Nephron (organoid): ENCODE measurements around the gene CBX6.

Experiments used
- H3K27ac Mint-ChIP-seq, 3 experiments: 2 replicates each; pipeline ENCODE4 v1.8.0; 2020; ENCODE audit warnings: mixed read lengths in 3 of 3, mild to moderate bottlenecking in 2 of 3, moderate library complexity in 1 of 3
- H3K27me3 Mint-ChIP-seq: 2 replicates; pipeline ENCODE4 v1.8.0; 2021; ENCODE audit warnings: low read depth, mild to moderate bottlenecking, moderate library complexity, mixed read lengths
- H3K36me3 Mint-ChIP-seq: 2 replicates; pipeline ENCODE4 v1.8.0; 2020; ENCODE audit warnings: low read depth, mixed read lengths
- H3K4me1 Mint-ChIP-seq: 2 replicates; pipeline ENCODE4 v1.8.0; 2020; ENCODE audit warnings: mixed read lengths
- H3K4me3 Mint-ChIP-seq, 3 experiments: 2 replicates each; pipeline ENCODE4 v1.8.0; 2020; ENCODE audit warnings: mild to moderate bottlenecking in 3 of 3, mixed read lengths in 3 of 3, moderate library complexity in 2 of 3
- H3K9me3 Mint-ChIP-seq: 2 replicates; pipeline ENCODE4 v1.8.0; 2020; ENCODE audit warnings: mixed read lengths
- TF ChIP-seq, protein P1 (sequence below), 3 experiments: fragments of 200-600 bp; sonication (generic); IDR thresholded peaks; one replicate each; pipeline ENCODE4 v1.5.0; 2021; ENCODE audit warnings: antibody characterized with exemption in 3 of 3; ENCODE audit not compliant: unreplicated experiment in 3 of 3

CBX6 gene

DNA sequence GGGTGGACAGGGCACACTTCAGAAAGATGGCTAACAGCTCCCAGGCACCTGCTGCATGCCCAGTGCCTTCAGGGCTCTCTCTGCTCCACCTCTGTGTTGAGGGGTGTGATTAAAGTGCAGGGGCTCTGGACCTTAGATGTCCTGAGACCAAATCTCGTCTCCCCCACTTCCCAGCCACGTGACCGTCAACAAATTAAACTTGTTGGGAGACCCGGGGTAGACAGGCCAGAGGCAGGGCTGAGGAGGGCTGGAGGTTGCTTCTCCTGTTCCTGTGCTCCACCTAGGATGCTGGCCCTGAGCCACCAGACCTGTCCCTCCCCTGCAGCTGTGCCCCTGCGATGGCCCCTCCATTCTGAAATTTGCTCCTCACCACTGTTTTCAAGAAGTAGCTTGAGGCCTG is 45.2 kb downstream of the CBX6 start:
- Mint-ChIP-seq H3K27me3 (peaks cover 13% of the 10 kb centered on the region), H3K9me3 (no peaks in the 10 kb centered on the region), H3K36me3 (no peaks in the 10 kb centered on the region), H3K4me1 (no peaks in the 10 kb centered on the region), H3K4me3 (no peak overlapping the region), H3K27ac (no peak overlapping the region)
- TF ChIP-seq, protein P1, sequence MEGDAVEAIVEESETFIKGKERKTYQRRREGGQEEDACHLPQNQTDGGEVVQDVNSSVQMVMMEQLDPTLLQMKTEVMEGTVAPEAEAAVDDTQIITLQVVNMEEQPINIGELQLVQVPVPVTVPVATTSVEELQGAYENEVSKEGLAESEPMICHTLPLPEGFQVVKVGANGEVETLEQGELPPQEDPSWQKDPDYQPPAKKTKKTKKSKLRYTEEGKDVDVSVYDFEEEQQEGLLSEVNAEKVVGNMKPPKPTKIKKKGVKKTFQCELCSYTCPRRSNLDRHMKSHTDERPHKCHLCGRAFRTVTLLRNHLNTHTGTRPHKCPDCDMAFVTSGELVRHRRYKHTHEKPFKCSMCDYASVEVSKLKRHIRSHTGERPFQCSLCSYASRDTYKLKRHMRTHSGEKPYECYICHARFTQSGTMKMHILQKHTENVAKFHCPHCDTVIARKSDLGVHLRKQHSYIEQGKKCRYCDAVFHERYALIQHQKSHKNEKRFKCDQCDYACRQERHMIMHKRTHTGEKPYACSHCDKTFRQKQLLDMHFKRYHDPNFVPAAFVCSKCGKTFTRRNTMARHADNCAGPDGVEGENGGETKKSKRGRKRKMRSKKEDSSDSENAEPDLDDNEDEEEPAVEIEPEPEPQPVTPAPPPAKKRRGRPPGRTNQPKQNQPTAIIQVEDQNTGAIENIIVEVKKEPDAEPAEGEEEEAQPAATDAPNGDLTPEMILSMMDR (IDR thresholded peaks at IDR 0.05; ENCODE audit: unreplicated experiment in 3 of 3): no peak

- Mint-ChIP-seq H3K4me1 (no peaks in the 10 kb centered on the region), H3K36me3 (no peaks in the 10 kb centered on the region), H3K27ac (no peak overlapping the region), H3K4me3 (no peak overlapping the region), H3K9me3 (no peaks in the 10 kb centered on the region), H3K27me3 (peaks cover 10% of the 10 kb centered on the region)
- TF ChIP-seq, protein P1 (IDR thresholded peaks at IDR 0.05; ENCODE audit: unreplicated experiment in 3 of 3): no peak
Measured at GRCh38 chr22:38826386-38826785, 45.6 kb downstream of the CBX6 start.

- Mint-ChIP-seq H3K4me1 (no peaks in the 10 kb centered on the region), H3K36me3 (no peaks in the 10 kb centered on the region), H3K4me3 (no peak overlapping the region), H3K27me3 (peaks cover 10% of the 10 kb centered on the region), H3K9me3 (no peaks in the 10 kb centered on the region), H3K27ac (no peak overlapping the region)
- TF ChIP-seq, protein P1 (IDR thresholded peaks at IDR 0.05; ENCODE audit: unreplicated experiment in 3 of 3): peak; percentile 58 to 68 (median 65)
Measured at GRCh38 chr22:38824585-38824984, 47.4 kb downstream of the CBX6 start.

GRCh38 chr22:38823637-38824036 is 48.4 kb downstream of the CBX6 start:
- TF ChIP-seq, protein P1 (IDR thresholded peaks at IDR 0.05; ENCODE audit: unreplicated experiment in 3 of 3): no peak
- no peaks in the 10 kb centered on the region for H3K36me3 Mint-ChIP-seq
- H3K4me1 Mint-ChIP-seq: no peaks in the 10 kb centered on the region
- no peaks in the 10 kb centered on the region for H3K9me3 Mint-ChIP-seq
- H3K27ac Mint-ChIP-seq: no peak overlapping the region
- H3K27me3 Mint-ChIP-seq: peaks cover 10% of the 10 kb centered on the region
- no peak overlapping the region for H3K4me3 Mint-ChIP-seq

DNA sequence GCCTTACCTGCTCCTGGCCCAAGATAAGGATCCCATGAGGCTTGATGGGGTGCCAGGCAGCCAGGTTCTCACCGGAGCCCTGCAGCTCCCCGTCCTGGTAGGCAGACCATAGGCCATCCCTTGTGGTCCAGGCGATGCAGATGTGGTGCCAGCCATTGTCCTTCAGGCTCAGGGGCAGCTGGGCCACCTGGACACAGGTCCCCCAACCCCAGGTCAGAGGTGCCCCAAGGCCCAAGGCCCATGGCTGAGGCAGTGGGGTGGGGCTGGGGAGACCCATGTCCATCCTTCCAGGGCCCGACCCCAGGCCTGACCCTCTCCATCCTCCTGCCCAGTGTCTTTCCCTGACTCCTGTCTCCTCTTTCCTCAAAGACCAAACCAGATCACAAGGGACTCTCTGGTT is 48.9 kb downstream of the CBX6 start:
- Mint-ChIP-seq H3K4me1 (no peaks in the 10 kb centered on the region), H3K27me3 (peaks cover 14% of the 10 kb centered on the region), H3K36me3 (no peaks in the 10 kb centered on the region), H3K4me3 (no peak overlapping the region), H3K27ac (no peak overlapping the region), H3K9me3 (no peaks in the 10 kb centered on the region)
- TF ChIP-seq, protein P1 (IDR thresholded peaks at IDR 0.05; ENCODE audit: unreplicated experiment in 3 of 3): no peak

DNA sequence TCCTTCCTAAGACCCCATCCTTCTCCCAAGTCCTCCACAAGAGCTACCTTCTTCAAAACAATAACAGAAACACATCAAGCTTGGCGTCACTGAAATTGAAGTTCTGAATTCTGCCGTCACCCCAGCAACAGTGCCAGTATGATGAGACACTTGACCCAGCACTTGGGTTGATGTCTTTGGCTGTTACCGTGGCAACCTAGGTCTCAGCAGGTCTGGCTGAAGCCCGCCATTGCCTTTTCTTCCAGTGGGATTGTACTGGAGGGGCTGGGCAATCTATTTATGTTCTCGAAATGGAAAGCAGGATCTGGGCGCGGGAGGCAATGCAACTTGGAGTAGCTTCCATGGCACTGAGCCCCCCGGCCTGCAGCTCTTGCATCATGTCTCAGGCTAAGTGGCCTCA is 52.0 kb downstream of the CBX6 start:
- Mint-ChIP-seq H3K9me3 (no peaks in the 10 kb centered on the region), H3K27me3 (peaks cover 21% of the 10 kb centered on the region), H3K27ac (no peak overlapping the region), H3K4me1 (no peaks in the 10 kb centered on the region), H3K4me3 (no peak overlapping the region), H3K36me3 (no peaks in the 10 kb centered on the region)
- TF ChIP-seq, protein P1 (IDR thresholded peaks at IDR 0.05; ENCODE audit: unreplicated experiment in 3 of 3): no peak
